Measurements from ENCODE around the gene TMEM92. TPM values are rescaled to one million over a fixed set of nuclear protein-coding genes. Genes with fewer than 3 reads are reported as not detected.

Gene TMEM92
- total and polyA plus RNA-seq, 7 donors: 0.01 to 0.07 TPM; not detected in 5

- Histone ChIP-seq H3K36me3 (ENCODE audit: insufficient read depth in 1 of 2, low read depth in 1 of 2) (no peaks in the 10 kb centered on the region), H3K4me3 (no peak overlapping the region), H3K27me3 (ENCODE audit: insufficient read depth in 3 of 3, low read length in 2 of 3) (peaks cover 0 to 1% (median 0%) of the 10 kb centered on the region in 3 donors), H3K27ac (no peak overlapping the region), H3K4me1 (no peaks in the 10 kb centered on the region), H3K9me3 (no peaks in the 10 kb centered on the region)
- DNase-seq (no peak), ATAC-seq (no peak)
- WGBS, 3 donors: 81% methylated on average over 9 of the region's 9 CpGs
- TF ChIP-seq CTCF (IDR thresholded peaks at IDR 0.05): no peak
- intact Hi-C loops (cut with DNase I): no loop called here
Measured at GRCh38 chr17:50301891-50302584, 27.8 kb downstream of the TMEM92 start.

GRCh38 chr17:50303051-50303450, 28.8 kb downstream of the TMEM92 start:
- no peak for DNase-seq
- intact Hi-C loops (cut with DNase I): no loop called here
- no peak overlapping the region for H3K4me3 ChIP-seq
- WGBS, 3 donors: 90 to 92% (median 91%) methylated on average over 11 of the region's 11 CpGs
- H3K9me3 ChIP-seq: no peaks in the 10 kb centered on the region
- TF ChIP-seq CTCF (IDR thresholded peaks at IDR 0.05): no peak
- H3K27me3 ChIP-seq (ENCODE audit: insufficient read depth in 3 of 3, low read length in 2 of 3): peaks cover 0 to 1% (median 0%) of the 10 kb centered on the region in 3 donors
- no peaks in the 10 kb centered on the region for H3K4me1 ChIP-seq
- no peaks in the 10 kb centered on the region for H3K36me3 ChIP-seq (ENCODE audit: insufficient read depth in 1 of 2, low read depth in 1 of 2)
- ATAC-seq: no peak
- no peak overlapping the region for H3K27ac ChIP-seq

DNA sequence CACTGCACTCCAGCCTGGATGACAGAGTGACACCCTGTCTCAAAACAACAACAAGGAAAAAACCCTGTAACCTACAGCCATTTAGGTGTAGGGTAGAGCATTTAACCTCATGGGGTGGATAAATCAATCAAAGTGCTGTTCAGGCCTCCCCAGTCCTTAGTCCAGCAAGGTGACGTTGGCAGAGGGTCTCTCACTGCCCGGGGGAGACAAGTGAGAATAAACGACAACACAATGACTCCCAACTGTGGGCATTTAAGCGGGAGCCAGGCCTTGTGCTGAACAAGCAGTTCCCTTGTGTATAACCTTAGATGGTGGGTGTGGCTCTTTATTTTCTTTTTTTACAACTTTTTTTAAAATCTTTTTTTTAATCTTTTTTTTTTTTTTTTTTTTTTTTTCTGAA, 29.3 kb downstream of the TMEM92 start:
- no peak for ATAC-seq
- TF ChIP-seq CTCF (IDR thresholded peaks at IDR 0.05): no peak
- Histone ChIP-seq H3K36me3 (ENCODE audit: insufficient read depth in 1 of 2, low read depth in 1 of 2) (no peaks in the 10 kb centered on the region), H3K4me3 (no peak overlapping the region), H3K9me3 (no peaks in the 10 kb centered on the region), H3K27ac (no peak overlapping the region), H3K27me3 (ENCODE audit: insufficient read depth in 3 of 3, low read length in 2 of 3) (peaks cover 0 to 1% (median 0%) of the 10 kb centered on the region in 3 donors), H3K4me1 (no peaks in the 10 kb centered on the region)
- WGBS, 3 donors: 82 to 90% (median 88%) methylated on average over 4 of the region's 4 CpGs
- DNase-seq: no peak
- intact Hi-C loops (cut with DNase I): no loop called here

DNA sequence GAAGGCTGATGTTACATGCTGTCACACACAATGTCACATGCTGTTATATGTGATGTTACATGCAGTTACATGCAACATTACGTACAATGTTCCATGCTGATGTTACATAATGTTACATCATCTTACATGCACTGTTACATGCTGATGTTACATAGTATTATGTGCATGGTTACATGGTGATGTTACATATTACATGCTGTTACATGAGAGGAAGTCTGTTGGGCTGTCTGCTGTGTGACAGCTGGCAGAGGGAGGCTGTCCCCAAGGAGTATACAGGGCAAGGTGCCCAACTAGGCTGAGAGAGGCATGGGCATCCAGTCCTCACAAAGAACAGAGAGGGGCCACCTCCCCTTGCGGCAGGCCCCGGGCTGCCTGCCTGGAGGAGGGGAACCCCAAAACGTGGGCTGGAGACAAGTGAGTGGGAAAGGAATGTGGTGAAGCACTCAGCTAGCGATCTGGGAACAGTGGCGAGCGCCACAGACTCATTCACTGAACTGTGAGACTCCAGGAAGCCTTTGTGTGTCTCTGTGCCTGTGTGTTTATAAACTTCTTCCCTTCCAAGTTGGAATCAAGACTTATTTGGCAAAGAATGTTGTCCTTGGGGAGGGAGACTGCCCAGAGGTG, 30.6 kb downstream of the TMEM92 start:
- TF ChIP-seq CTCF (IDR thresholded peaks at IDR 0.05): no peak
- Histone ChIP-seq H3K9me3 (no peaks in the 10 kb centered on the region), H3K36me3 (ENCODE audit: insufficient read depth in 1 of 2, low read depth in 1 of 2) (no peaks in the 10 kb centered on the region), H3K27me3 (ENCODE audit: insufficient read depth in 3 of 3, low read length in 2 of 3) (peaks cover 0 to 1% (median 0%) of the 10 kb centered on the region in 3 donors), H3K4me3 (no peak overlapping the region), H3K27ac (no peak overlapping the region), H3K4me1 (no peaks in the 10 kb centered on the region)
- DNase-seq (no peak), ATAC-seq (no peak)
- intact Hi-C loops (cut with DNase I): no loop called here
- 30 to 38% (median 37%) methylated on average over 7 of the region's 7 CpGs for WGBS, 3 donors
